Liver (tissue), 9 donors: ENCODE data around the gene SLC19A3. TPM values are rescaled to one million over a fixed set of nuclear protein-coding genes. Genes with fewer than 3 reads are reported as not detected.

Experiments
- DNase-seq: peaks from one replicate; pipeline ENCODE4 v3.0.0-alpha.2; 2017; ENCODE audit warnings: low spot score
- H3K27ac ChIP-seq, 2 donors: one replicate each; pipeline ENCODE4 v1.7.0; 2013; ENCODE audit warnings: inconsistent platforms in 2 of 2, low read length in 2 of 2, control low read depth in 1 of 2, low read depth in 1 of 2, mild to moderate bottlenecking in 1 of 2
- H3K27me3 ChIP-seq, 4 donors: one replicate each; pipeline versions ENCODE4 v1.6.1 to v1.7.0; 2013; ENCODE audit warnings: low read length in 3 of 4, inconsistent platforms in 1 of 4, mild to moderate bottlenecking in 1 of 4, moderate library complexity in 1 of 4; ENCODE audit not compliant: control insufficient read depth in 4 of 4, insufficient read depth in 4 of 4
- H3K36me3 ChIP-seq, 4 donors: one replicate each; pipeline versions ENCODE4 v1.6.1 to v1.7.0; 2013; ENCODE audit warnings: low read length in 3 of 4, mild to moderate bottlenecking in 3 of 4, low read depth in 1 of 4, moderate library complexity in 1 of 4; ENCODE audit not compliant: control insufficient read depth in 4 of 4, insufficient read depth in 3 of 4
- H3K4me1 ChIP-seq, 4 donors: one replicate each; pipeline versions ENCODE4 v1.6.1 to v1.7.0; 2013; ENCODE audit warnings: low read length in 3 of 4, mild to moderate bottlenecking in 3 of 4, moderate library complexity in 1 of 4; ENCODE audit not compliant: control insufficient read depth in 4 of 4, insufficient read depth in 4 of 4
- H3K4me3 ChIP-seq, 3 donors: one replicate each; pipeline versions ENCODE4 v1.6.1 to v1.7.0; 2013; ENCODE audit warnings: low read length in 3 of 3, control low read depth in 1 of 3, low read depth in 1 of 3, mild to moderate bottlenecking in 1 of 3
- H3K9ac ChIP-seq, 2 donors: one replicate each; pipeline ENCODE4 v1.7.0; 2013; ENCODE audit warnings: low read length in 2 of 2, mild to moderate bottlenecking in 2 of 2, moderate library complexity in 2 of 2, control low read depth in 1 of 2, low read depth in 1 of 2
- H3K9me3 ChIP-seq, 4 donors: one replicate each; pipeline versions ENCODE4 v1.6.1 to v1.7.0; 2013; ENCODE audit warnings: low read length in 3 of 4; ENCODE audit not compliant: control insufficient read depth in 4 of 4
- ATF3 ChIP-seq: IDR thresholded peaks from 2 replicates; pipeline ENCODE4 v1.6.1; 2016; ENCODE audit warnings: antibody characterized with exemption
- CTCF ChIP-seq: fragments of 150-350 bp; IDR thresholded peaks from 2 replicates; pipeline ENCODE4 v1.5.1; 2017; ENCODE audit warnings: improper control_type of control experiment, low read depth, low read length; ENCODE audit not compliant: missing input control
- EGR1 ChIP-seq, 2 donors: IDR thresholded peaks; 2 replicates each; pipeline ENCODE4 v1.6.1; 2016 to 2018; ENCODE audit warnings: antibody characterized with exemption in 2 of 2, low read depth in 2 of 2
- FOXA1 ChIP-seq: IDR thresholded peaks from 2 replicates; pipeline ENCODE4 v1.6.1; 2016; ENCODE audit warnings: antibody characterized with exemption
- FOXA2 ChIP-seq: IDR thresholded peaks from 2 replicates; pipeline ENCODE4 v1.6.1; 2016; ENCODE audit warnings: antibody characterized with exemption
- GABPA ChIP-seq, 2 donors: IDR thresholded peaks in 1 of 2; conservative IDR thresholded peaks in 1 of 2; 2 replicates each; pipeline ENCODE4 v1.6.1; 2016; ENCODE audit warnings: antibody characterized with exemption in 2 of 2, mild to moderate bottlenecking in 1 of 2, moderate library complexity in 1 of 2
- HNF4A ChIP-seq, 2 donors: conservative IDR thresholded peaks; 2 replicates each; pipeline ENCODE4 v1.6.1; 2016; ENCODE audit warnings: antibody characterized with exemption in 2 of 2, mild to moderate bottlenecking in 2 of 2
- HNF4G ChIP-seq: IDR thresholded peaks from 2 replicates; pipeline ENCODE4 v1.6.1; 2016; ENCODE audit warnings: antibody characterized with exemption
- JUND ChIP-seq, 2 donors: IDR thresholded peaks; 2 replicates each; pipeline ENCODE4 v1.6.1; 2016; ENCODE audit warnings: antibody characterized with exemption in 2 of 2
- MAX ChIP-seq: IDR thresholded peaks from 2 replicates; pipeline ENCODE4 v1.6.1; 2016; ENCODE audit warnings: antibody characterized with exemption
- NR2F2 ChIP-seq: IDR thresholded peaks from 2 replicates; pipeline ENCODE4 v1.6.1; 2016; ENCODE audit warnings: antibody characterized with exemption
- RAD21 ChIP-seq, 2 donors: IDR thresholded peaks; 2 replicates each; pipeline ENCODE4 v1.6.1; 2016; ENCODE audit warnings: antibody characterized with exemption in 2 of 2, mild to moderate bottlenecking in 2 of 2
- REST ChIP-seq: IDR thresholded peaks from 2 replicates; pipeline ENCODE4 v1.6.1; 2016; ENCODE audit warnings: antibody characterized with exemption, mild to moderate bottlenecking
- RXRA ChIP-seq, 2 donors: IDR thresholded peaks; 2 replicates each; pipeline ENCODE4 v1.6.1; 2017 to 2018; ENCODE audit warnings: antibody characterized with exemption in 2 of 2, mild to moderate bottlenecking in 1 of 2
- SP1 ChIP-seq: IDR thresholded peaks from 2 replicates; pipeline ENCODE4 v1.6.1; 2018; ENCODE audit warnings: antibody characterized with exemption, mild to moderate bottlenecking
- TAF1 ChIP-seq: conservative IDR thresholded peaks from 2 replicates; pipeline ENCODE4 v1.6.1; 2016; ENCODE audit warnings: antibody characterized with exemption, mild to moderate bottlenecking
- YY1 ChIP-seq: IDR thresholded peaks from 2 replicates; pipeline ENCODE4 v1.6.1; 2016; ENCODE audit warnings: antibody characterized with exemption, mild to moderate bottlenecking
- ZBTB33 ChIP-seq: IDR thresholded peaks from 2 replicates; pipeline ENCODE4 v1.6.1; 2016; ENCODE audit warnings: antibody characterized with exemption
- whole genome bisulfite sequencing: extraction: QIAGEN DNeasy Blood & Tissue Kit; methylation state at CpG from one replicate; pipeline ENCODE4 v1.1.7; 2013; 5-methylcytosine and 5-hydroxymethylcytosine counted together
- polyA plus RNA-seq, 2 donors: library from polyadenylated mRNA; stranded (reverse) in 1 of 2; unstranded in 1 of 2; fragments of 200-250 nt in 1 of 2; fragments of >200 nt in 1 of 2; fragmentation: Nextera tagmentation in 1 of 2; extraction: Ambion mirVana in 1 of 2; gene quantifications; one replicate each; pipeline versions ENCODE4 v1.2.1 to v1.2.3, GENCODE V29; 2013 to 2015
- total RNA-seq, 2 donors: library from RNA; depleted of rRNA; stranded (reverse); fragments of >200 nt; gene quantifications; one replicate each; pipeline ENCODE4 v1.2.3, GENCODE V29; 2014
- donor health status: healthy.
- donor health status: healthy.
- donor health status: healthy.
- donor health status: healthy.
- donor health status: healthy.

SLC19A3 gene
- total and polyA plus RNA-seq, 4 donors = 4.2 to 12.9 (median 8.4) TPM

GRCh38 chr2:227716501-227716900 is 1.3 kb downstream of the SLC19A3 start:
- DNase-seq = no peak
- H3K9ac ChIP-seq = peak overlapping the region in 1 of 2 donors; percentile 27
- no peaks in the 10 kb centered on the region for H3K27me3 ChIP-seq
- H3K4me1 ChIP-seq = peaks cover 6 to 22% (median 7%) of the 10 kb centered on the region in 4 donors
- peaks cover 0 to 2% (median 0%) of the 10 kb centered on the region in 4 donors for H3K36me3 ChIP-seq
- H3K27ac ChIP-seq = peak overlapping the region in 1 of 2 donors; percentile 95
- WGBS = 98% methylated on average over 2 of the region's 2 CpGs
- no peaks in the 10 kb centered on the region for H3K9me3 ChIP-seq
- TF ChIP-seq TAF1 (no peak), HNF4G (no peak), EGR1 (IDR thresholded peaks at IDR 0.05; ENCODE audit: low read depth in 2 of 2) (no peak), CTCF (no peak), MAX (no peak), FOXA2 (no peak), NR2F2 (no peak), SP1 (no peak), GABPA (IDR thresholded peaks at IDR 0.05 in 1 of 2, conservative IDR thresholded peaks at IDR 0.05 in 1 of 2) (no peak), ZBTB33 (no peak), HNF4A (conservative IDR thresholded peaks at IDR 0.05) (no peak), FOXA1 (no peak), REST (no peak), RAD21 (IDR thresholded peaks at IDR 0.05) (no peak), RXRA (IDR thresholded peaks at IDR 0.05) (no peak), JUND (IDR thresholded peaks at IDR 0.05) (no peak), YY1 (no peak), ATF3 (no peak)
- peak overlapping the region in 2 of 3 donors; percentile 0 to 42 for H3K4me3 ChIP-seq
